HepG2 (cell line): ENCODE results near the gene SH3PXD2A. TPM values are rescaled to one million over a fixed set of nuclear protein-coding genes. Genes with fewer than 3 reads are reported as not detected.

Experiments used
- ATAC-seq: fragments of 200-7000 bp; cut with Tn5 transposase; 3 replicates; pipeline ENCODE4 v1.9.1; 2020; ENCODE audit warnings: mild to moderate bottlenecking, moderate library complexity
- BruUV-seq: library from RNA; stranded (reverse); fragments of 400-500 nt; replicated peaks from 2 replicates; lab custom pipeline; 2021; lab: Mats Ljungman, UMichigan
- CTCF ChIA-PET: fragments of 300-600 bp; formaldehyde crosslinking; extraction: SDS; loops from one replicate; lab custom pipeline; 2021; ENCODE audit warnings: low total read pairs, inconsistent platforms, low intra/inter-chr PET ratio; lab: Yijun Ruan, JAX
- POLR2A ChIA-PET: fragments of 350-600 bp; sonication (Branson Sonifier 250); formaldehyde crosslinking; loops from one replicate; lab custom pipeline; 2020; ENCODE audit warnings: antibody characterized with exemption, inconsistent platforms; lab: Yijun Ruan, JAX
- DNase-seq: peaks from one replicate; pipeline ENCODE4 v3.0.0-alpha.2; 2015; ENCODE audit warnings: low spot score
- FAIRE-seq: peaks from 3 replicates; lab custom pipeline; 2011; peaks lifted over from hg19 to GRCh38; lab: Jason Lieb, UNC
- H2AFZ ChIP-seq: one replicate; pipeline ENCODE4 v1.6.1; 2011; ENCODE audit warnings: low read length, inconsistent platforms
- H3K27ac ChIP-seq: fragments of 300-600 bp; 3 replicates; pipeline ENCODE4 v1.8.0; 2011; ENCODE audit warnings: mixed run types, mild to moderate bottlenecking, mixed read lengths, low read length, inconsistent platforms; ENCODE audit not compliant: insufficient read depth; ENCODE audit errors: extremely low read length
- H3K27me3 ChIP-seq, 2 experiments: fragments of 200-600 bp in 1 of 2; 2 replicates in 1 of 2; 3 replicates in 1 of 2; pipeline versions ENCODE4 v1.6.0 to v1.8.0; 2011; ENCODE audit warnings: low read length in 2 of 2, mild to moderate bottlenecking in 2 of 2, moderate library complexity in 2 of 2, inconsistent platforms in 1 of 2; ENCODE audit not compliant: insufficient read depth in 2 of 2, control insufficient read depth in 1 of 2
- H3K36me3 ChIP-seq, 2 experiments: fragments of 200-600 bp in 1 of 2; replicated peaks in 1 of 2; 2 replicates in 1 of 2; 3 replicates in 1 of 2; pipeline versions ENCODE4 v1.5.1 to v1.8.0; 2011; ENCODE audit warnings: low read length in 2 of 2, inconsistent platforms in 1 of 2; ENCODE audit not compliant: insufficient read depth in 2 of 2, control insufficient read depth in 1 of 2
- H3K4me1 ChIP-seq: 2 replicates; pipeline ENCODE4 v1.5.1; 2012; ENCODE audit warnings: low read length, inconsistent platforms; ENCODE audit not compliant: insufficient read depth
- H3K4me2 ChIP-seq: 2 replicates; pipeline ENCODE4 v1.6.0; 2011; ENCODE audit warnings: low read depth, low read length, inconsistent platforms
- H3K4me3 ChIP-seq, 3 experiments: fragments of 200-600 bp in 1 of 3; sonication (generic), shearing (Covaris generic) in 1 of 3; replicated peaks in 1 of 3; 2 replicates each; pipeline ENCODE4 v1.5.1; 2011 to 2016; ENCODE audit warnings: low read length in 3 of 3, inconsistent platforms in 2 of 3, low read depth in 2 of 3, mild to moderate bottlenecking in 2 of 3, control low read depth in 1 of 3, mixed read lengths in 1 of 3; ENCODE audit not compliant: insufficient read depth in 1 of 3
- H3K79me2 ChIP-seq: one replicate; pipeline ENCODE4 v1.6.1; 2011; ENCODE audit warnings: low read length, inconsistent platforms; ENCODE audit not compliant: insufficient read depth
- H3K9ac ChIP-seq: 2 replicates; pipeline ENCODE4 v1.6.0; 2011; ENCODE audit warnings: mild to moderate bottlenecking, low read depth, low read length, inconsistent platforms; ENCODE audit not compliant: insufficient read depth
- H3K9me3 ChIP-seq: 2 replicates; pipeline ENCODE4 v1.5.1; 2012; ENCODE audit warnings: mild to moderate bottlenecking, low read length
- H4K20me1 ChIP-seq: 2 replicates; pipeline ENCODE4 v1.6.0; 2011; ENCODE audit warnings: inconsistent platforms, mild to moderate bottlenecking, low read length, moderate library complexity; ENCODE audit not compliant: insufficient read depth
- FOXK2 ChIP-seq: fragments of 450-650 bp; IDR thresholded peaks from 2 replicates; pipeline ENCODE4 v1.6.1; 2016
- GFI1 ChIP-seq: sonication (generic); formaldehyde crosslinking; IDR thresholded peaks from 2 replicates; pipeline ENCODE4 v1.5.0; 2020; ENCODE audit warnings: missing genetic modification reagents, mild to moderate bottlenecking, borderline replicate concordance
- KLF6 ChIP-seq: IDR thresholded peaks from 2 replicates; pipeline ENCODE4 v1.8.0; 2016; ENCODE audit warnings: missing biosample characterization, missing genetic modification reagents
- SNAPC2 ChIP-seq: sonication (generic); formaldehyde crosslinking; IDR thresholded peaks from 2 replicates; pipeline ENCODE4 v1.8.1; 2022; ENCODE audit warnings: mild to moderate bottlenecking, missing genetic modification reagents
- SOX5 ChIP-seq: IDR thresholded peaks from 2 replicates; pipeline ENCODE4 v1.6.1; 2016; ENCODE audit warnings: borderline replicate concordance
- ZFP41 ChIP-seq: sonication (generic); formaldehyde crosslinking; IDR thresholded peaks from 2 replicates; pipeline ENCODE4 v1.4.0; 2020; ENCODE audit warnings: mild to moderate bottlenecking, missing genetic modification reagents, borderline replicate concordance
- ZNF30 ChIP-seq: sonication (generic); formaldehyde crosslinking; IDR thresholded peaks from 2 replicates; pipeline ENCODE4 v1.5.0; 2020; ENCODE audit warnings: mild to moderate bottlenecking, missing genetic modification reagents
- ZNF383 ChIP-seq: sonication (generic); formaldehyde crosslinking; IDR thresholded peaks from 2 replicates; pipeline ENCODE4 v1.4.0; 2020; ENCODE audit warnings: missing genetic modification reagents, mild to moderate bottlenecking, borderline replicate concordance
- ZNF547 ChIP-seq: sonication (generic); formaldehyde crosslinking; IDR thresholded peaks from 2 replicates; pipeline ENCODE4 v1.5.1; 2020; ENCODE audit warnings: mild to moderate bottlenecking, missing genetic modification reagents
- ZNF772 ChIP-seq: sonication (generic); formaldehyde crosslinking; IDR thresholded peaks from 2 replicates; pipeline ENCODE4 v1.5.0; 2020; ENCODE audit warnings: mild to moderate bottlenecking, missing genetic modification reagents
- WGBS: methylation state at CpG from one replicate; pipeline ENCODE4 v1.1.6; 2017; ENCODE audit warnings: low lambda C conversion rate; 5-methylcytosine and 5-hydroxymethylcytosine counted together
- in situ Hi-C: cut with HindIII; loops from 2 replicates; pipeline ENCODE4 v1.10.0; 2017; ENCODE audit warnings: low pct_unique_long_range_greater_than_20kb; ENCODE audit not compliant: extremely low pct_ligation_motif_present
- intact Hi-C: fragments of 100-400 bp; cut with micrococcal nuclease; formaldehyde crosslinking; loops from one replicate; pipeline ENCODE4 v1.10.0; 2022; ENCODE audit not compliant: unreplicated experiment
- polyA plus RNA-seq, 8 experiments: library from polyadenylated mRNA; depleted of rRNA in 3 of 8; stranded (reverse) in 7 of 8; unstranded in 1 of 8; fragments of >200 nt; fragmentation: Illumina TruSeq in 4 of 8; extraction: Trizol in 4 of 8; gene quantifications; 2 replicates each; pipeline versions ENCODE4 v1.2.1 to v1.2.3, GENCODE V29; 2011 to 2016; ENCODE audit warnings: low read depth in 4 of 8, missing spikeins in 1 of 8, mixed read lengths in 1 of 8; ENCODE audit not compliant: insufficient read depth in 1 of 8
- total RNA-seq, 5 experiments: library from RNA; depleted of rRNA; stranded (reverse); fragments of >200 nt; fragmentation: Illumina TruSeq; extraction: Trizol; gene quantifications; 2 replicates each; pipeline ENCODE4 v1.2.3, GENCODE V29; 2016; ENCODE audit warnings: low read depth in 1 of 5
- TF ChIP-seq, protein P1 (sequence below): sonication (generic); formaldehyde crosslinking; IDR thresholded peaks from 2 replicates; pipeline ENCODE4 v1.8.1; 2023; ENCODE audit warnings: mild to moderate bottlenecking, missing genetic modification reagents

The SH3PXD2A gene
- total and polyA plus RNA-seq, 2 of the 13 experiments (the other 11 are each of a cell fraction or from before 2014, with no cell fraction given) = 11.1 to 11.3 TPM

DNA sequence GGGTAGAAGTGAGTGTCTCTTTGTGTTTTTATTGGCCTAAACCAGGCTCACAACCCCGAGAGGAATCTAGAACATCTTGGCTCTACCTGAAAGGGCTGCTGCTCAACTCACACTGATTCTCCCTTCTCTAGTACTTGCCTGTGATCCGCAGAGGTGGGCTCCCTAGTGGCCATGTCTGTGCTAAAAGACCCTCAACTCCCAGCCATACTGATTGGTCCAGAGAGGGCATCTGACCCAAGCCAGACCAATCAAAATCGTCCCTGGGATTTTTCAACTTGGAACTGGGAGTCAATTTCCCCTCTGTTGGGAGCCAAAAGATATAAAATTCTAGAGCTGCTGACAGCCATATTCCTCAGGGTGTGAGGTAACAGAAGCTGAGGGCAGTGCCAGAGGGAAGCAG lies 55.3 kb downstream of the SH3PXD2A start:
- in situ Hi-C loops = no loop called here
- peaks cover 18% of the 10 kb centered on the region for H3K79me2 ChIP-seq
- intact Hi-C loops = no loop called here
- ChIA-PET POLR2A (no interaction called here), CTCF (interaction anchor here (0.7 kb wide), 1 partner anchor 48 kb away, joined by 3 read pairs; no protein-coding TSS in a partner anchor)
- no peak overlapping the region for H2AFZ ChIP-seq
- no peak for ATAC-seq
- H4K20me1 ChIP-seq = peaks cover 3% of the 10 kb centered on the region; the same call in 1 of the 2 replicates
- H3K27ac ChIP-seq = peak overlapping the region; percentile 51
- TF ChIP-seq GFI1 (CRISPR knock-in tag) = no peak
- TF ChIP-seq ZFP41 (CRISPR knock-in tag) = no peak
- no peak for TF ChIP-seq SOX5 (CRISPR knock-in tag)
- TF ChIP-seq KLF6 (CRISPR knock-in tag) = no peak
- TF ChIP-seq ZNF30 = no peak
- TF ChIP-seq SNAPC2 (CRISPR knock-in tag) = no peak
- no peak for DNase-seq
- peaks cover 74% of the 10 kb centered on the region for H3K4me1 ChIP-seq
- WGBS = 97% methylated on average over 2 of the region's 3 CpGs
- no TSS peak for BruUV-seq
- H3K27me3 ChIP-seq = no peaks in the 10 kb centered on the region
- H3K36me3 ChIP-seq = peaks cover 23 to 53% of the 10 kb centered on the region in 2 experiments
- H3K4me2 ChIP-seq = no peak overlapping the region
- FAIRE-seq = no peak
- no peaks in the 10 kb centered on the region for H3K9me3 ChIP-seq
- H3K9ac ChIP-seq = no peak overlapping the region
- H3K4me3 ChIP-seq = no peak overlapping the region

DNA sequence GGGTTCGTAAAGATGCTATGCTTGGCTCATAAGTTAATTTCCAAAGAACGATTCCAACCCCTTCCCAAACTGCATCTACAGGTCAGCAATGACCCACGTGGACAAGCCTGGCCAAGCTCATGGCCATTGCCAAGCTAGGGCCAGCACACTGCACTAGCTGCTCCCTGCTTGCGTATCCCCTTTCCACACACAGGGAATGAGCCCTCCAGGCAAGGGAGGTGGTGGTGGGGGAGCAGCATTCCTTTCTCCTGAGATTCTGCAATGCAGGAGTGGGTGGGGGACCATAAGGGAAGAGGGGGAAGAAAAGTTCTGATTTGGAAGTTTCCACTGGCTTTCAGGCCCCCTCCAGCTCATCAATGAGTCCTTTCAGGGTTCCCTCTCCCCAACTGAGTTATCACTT lies 56.0 kb downstream of the SH3PXD2A start:
- in situ Hi-C loops = no loop called here
- H3K4me2 ChIP-seq = no peak overlapping the region
- no peak overlapping the region for H2AFZ ChIP-seq
- peaks cover 3% of the 10 kb centered on the region; the same call in 1 of the 2 replicates for H4K20me1 ChIP-seq
- no peak for ATAC-seq
- H3K27ac ChIP-seq = no peak overlapping the region
- TF ChIP-seq FOXK2 = no peak
- TF ChIP-seq ZNF547 = no peak
- TF ChIP-seq ZNF772 (CRISPR knock-in tag) = no peak
- TF ChIP-seq ZNF383 (CRISPR knock-in tag) = no peak
- TF ChIP-seq, protein P1, sequence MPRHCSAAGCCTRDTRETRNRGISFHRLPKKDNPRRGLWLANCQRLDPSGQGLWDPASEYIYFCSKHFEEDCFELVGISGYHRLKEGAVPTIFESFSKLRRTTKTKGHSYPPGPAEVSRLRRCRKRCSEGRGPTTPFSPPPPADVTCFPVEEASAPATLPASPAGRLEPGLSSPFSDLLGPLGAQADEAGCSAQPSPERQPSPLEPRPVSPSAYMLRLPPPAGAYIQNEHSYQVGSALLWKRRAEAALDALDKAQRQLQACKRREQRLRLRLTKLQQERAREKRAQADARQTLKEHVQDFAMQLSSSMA (CRISPR knock-in tag) = no peak
- TF ChIP-seq, all 625 proteins: peak for 0
- CTCF ChIA-PET = no interaction called here
- intact Hi-C loops = no loop called here
- Histone ChIP-seq H3K4me3 (no peak overlapping the region), H3K79me2 (peaks cover 12% of the 10 kb centered on the region), H3K36me3 (peaks cover 23 to 50% of the 10 kb centered on the region in 2 experiments), H3K9me3 (no peaks in the 10 kb centered on the region), H3K27me3 (no peaks in the 10 kb centered on the region), H3K4me1 (peaks cover 82% of the 10 kb centered on the region), H3K9ac (no peak overlapping the region)
- POLR2A ChIA-PET = no interaction called here
- no TSS peak for BruUV-seq
- no peak for DNase-seq
- 100% methylated on average over 4 of the region's 4 CpGs for WGBS
- FAIRE-seq = no peak
